Astrocyte (in vitro differentiated cells and primary cell): ENCODE results near the gene UVRAG. TPM values are rescaled to one million over a fixed set of nuclear protein-coding genes. Genes with fewer than 3 reads are reported as not detected.

Source experiments
- DNase-seq: peaks from one replicate; pipeline ENCODE4 v3.0.0-alpha.2; 2010; ENCODE audit warnings: low read depth
- FAIRE-seq: peaks from 2 replicates; lab custom pipeline; 2011; peaks lifted over from hg19 to GRCh38; lab: Jason Lieb, UNC
- H2AFZ ChIP-seq: 2 replicates; pipeline ENCODE4 v1.6.0; 2012; ENCODE audit warnings: low read depth, low read length, inconsistent platforms
- H3K27ac ChIP-seq: 2 replicates; pipeline ENCODE4 v1.5.1; 2011; ENCODE audit warnings: low read depth, low read length, inconsistent platforms
- H3K27me3 ChIP-seq: 2 replicates; pipeline ENCODE4 v1.6.0; 2011; ENCODE audit warnings: low read length, inconsistent platforms; ENCODE audit not compliant: insufficient read depth
- H3K36me3 ChIP-seq: 2 replicates; pipeline ENCODE4 v1.5.1; 2011; ENCODE audit warnings: low read length, inconsistent platforms; ENCODE audit not compliant: insufficient read depth
- H3K4me1 ChIP-seq: 2 replicates; pipeline ENCODE4 v1.5.1; 2011; ENCODE audit warnings: low read length, inconsistent platforms; ENCODE audit not compliant: insufficient read depth
- H3K4me2 ChIP-seq: 2 replicates; pipeline ENCODE4 v1.6.0; 2012; ENCODE audit warnings: low read length, inconsistent platforms
- H3K4me3 ChIP-seq: 2 replicates; pipeline ENCODE4 v1.5.1; 2011; ENCODE audit warnings: low read depth, mild to moderate bottlenecking, low read length, inconsistent platforms; ENCODE audit not compliant: insufficient read depth
- H3K79me2 ChIP-seq: 2 replicates; pipeline ENCODE4 v1.6.0; 2012; ENCODE audit warnings: mild to moderate bottlenecking, low read length, inconsistent platforms; ENCODE audit not compliant: insufficient read depth
- H3K9ac ChIP-seq: 2 replicates; pipeline ENCODE4 v1.6.0; 2012; ENCODE audit warnings: mild to moderate bottlenecking, low read length, inconsistent platforms
- H3K9me3 ChIP-seq: 2 replicates; pipeline ENCODE4 v1.5.1; 2012; ENCODE audit warnings: low read depth, mild to moderate bottlenecking, low read length, inconsistent platforms; ENCODE audit not compliant: insufficient read depth
- H4K20me1 ChIP-seq: 2 replicates; pipeline ENCODE4 v1.6.0; 2012; ENCODE audit warnings: low read length, inconsistent platforms; ENCODE audit not compliant: insufficient read depth
- H3K27ac Mint-ChIP-seq: one replicate; pipeline ENCODE4 v1.8.0; 2021; ENCODE audit warnings: mild to moderate bottlenecking, mixed read lengths; ENCODE audit not compliant: unreplicated experiment
- H3K27me3 Mint-ChIP-seq: one replicate; pipeline ENCODE4 v1.8.0; 2021; ENCODE audit warnings: low read depth, mixed read lengths; ENCODE audit not compliant: unreplicated experiment
- H3K36me3 Mint-ChIP-seq: one replicate; pipeline ENCODE4 v1.8.0; 2021; ENCODE audit warnings: low read depth, mixed read lengths; ENCODE audit not compliant: unreplicated experiment
- H3K4me1 Mint-ChIP-seq: one replicate; pipeline ENCODE4 v1.8.0; 2021; ENCODE audit warnings: low read depth, mixed read lengths; ENCODE audit not compliant: unreplicated experiment
- H3K4me3 Mint-ChIP-seq: one replicate; pipeline ENCODE4 v1.8.0; 2021; ENCODE audit warnings: mild to moderate bottlenecking, moderate library complexity, mixed read lengths; ENCODE audit not compliant: unreplicated experiment
- H3K9me3 Mint-ChIP-seq: one replicate; pipeline ENCODE4 v1.8.0; 2021; ENCODE audit warnings: mild to moderate bottlenecking, mixed read lengths; ENCODE audit not compliant: unreplicated experiment
- CTCF ChIP-seq: IDR thresholded peaks from 2 replicates; pipeline ENCODE4 v1.5.1; 2011; ENCODE audit warnings: low read depth, mild to moderate bottlenecking, inconsistent platforms, low read length, moderate library complexity; ENCODE audit not compliant: insufficient read depth
- EZH2 ChIP-seq: IDR thresholded peaks from 2 replicates; pipeline ENCODE4 v1.6.1; 2012; ENCODE audit warnings: mild to moderate bottlenecking, low read length, inconsistent platforms; ENCODE audit not compliant: insufficient read depth
- total RNA-seq: library from RNA; stranded (reverse); gene quantifications from 2 replicates; pipeline ENCODE4 v1.2.1, GENCODE V29; 2021

The UVRAG gene
- total RNA-seq, 1 donor from 2014 or later, result 15.3 TPM

- H3K79me2 ChIP-seq, result no peaks in the 10 kb centered on the region
- peak overlapping the region; percentile 51 for H3K4me3 ChIP-seq
- no peaks in the 10 kb centered on the region for H4K20me1 ChIP-seq
- H3K27me3 ChIP-seq, result peaks cover 31% of the 10 kb centered on the region
- Mint-ChIP-seq H3K27ac (no peak overlapping the region), H3K27me3 (peaks cover 76% of the 10 kb centered on the region), H3K36me3 (peaks cover 1% of the 10 kb centered on the region), H3K9me3 (peaks cover 7% of the 10 kb centered on the region), H3K4me3 (peak overlapping the region; percentile 41), H3K4me1 (no peaks in the 10 kb centered on the region)
- TF ChIP-seq EZH2 (peak; percentile 88), CTCF (no peak)
- FAIRE-seq (no peak), DNase-seq (no peak)
- peaks cover 10% of the 10 kb centered on the region for H3K4me1 ChIP-seq
- no peaks in the 10 kb centered on the region for H3K9me3 ChIP-seq
- H3K9ac ChIP-seq, result peak overlapping the region; percentile 84
- H3K27ac ChIP-seq, result no peak overlapping the region
- peak overlapping the region; percentile 92 for H3K4me2 ChIP-seq
- peak overlapping the region; percentile 86 for H2AFZ ChIP-seq
- H3K36me3 ChIP-seq, result no peaks in the 10 kb centered on the region
Observed at GRCh38 chr11:75768909-75769771, 45.9 kb upstream of the UVRAG start.

- H3K36me3 ChIP-seq, result no peaks in the 10 kb centered on the region
- Mint-ChIP-seq H3K4me3 (no peak overlapping the region), H3K9me3 (peaks cover 7% of the 10 kb centered on the region), H3K36me3 (peaks cover 1% of the 10 kb centered on the region), H3K27me3 (peaks cover 78% of the 10 kb centered on the region), H3K27ac (no peak overlapping the region), H3K4me1 (no peaks in the 10 kb centered on the region)
- no peaks in the 10 kb centered on the region for H4K20me1 ChIP-seq
- H2AFZ ChIP-seq, result no peak overlapping the region
- peaks cover 10% of the 10 kb centered on the region for H3K4me1 ChIP-seq
- peaks cover 31% of the 10 kb centered on the region for H3K27me3 ChIP-seq
- DNase-seq, result no peak
- H3K9me3 ChIP-seq, result no peaks in the 10 kb centered on the region
- H3K4me2 ChIP-seq, result no peak overlapping the region
- no peak overlapping the region for H3K27ac ChIP-seq
- FAIRE-seq, result no peak
- no peaks in the 10 kb centered on the region for H3K79me2 ChIP-seq
- H3K4me3 ChIP-seq, result no peak overlapping the region
- no peak overlapping the region for H3K9ac ChIP-seq
- TF ChIP-seq CTCF, result no peak
- TF ChIP-seq EZH2, result no peak
Observed at GRCh38 chr11:75770102-75770501, 44.9 kb upstream of the UVRAG start.
